Activated CD4-positive, alpha-beta memory T cell treated with anti-CD3 and anti-CD28 coated beads, Interleukin-2, amount 10 ng/mL, durations not matched to agents 7 days and 5 days (primary cell): ENCODE data around the gene C19orf25. TPM values are rescaled to one million over a fixed set of nuclear protein-coding genes. Genes with fewer than 3 reads are reported as not detected.

Source experiments
- CTCF ChIA-PET: fragments of 350-600 bp; sonication (Branson Sonifier 250); formaldehyde crosslinking; loops from one replicate; lab custom pipeline; 2021; ENCODE audit warnings: antibody characterized with exemption, inconsistent platforms; lab: Charles Lee
- POLR2A ChIA-PET: fragments of 350-600 bp; sonication (Branson Sonifier 250); formaldehyde crosslinking; loops from one replicate; lab custom pipeline; 2021; ENCODE audit warnings: antibody characterized with exemption; lab: Charles Lee
- DNase-seq: peaks from one replicate; pipeline ENCODE4 v3.0.0-alpha.2; 2020
- H3K27ac Mint-ChIP-seq: one replicate; pipeline ENCODE4 v1.8.0; 2021; ENCODE audit warnings: mild to moderate bottlenecking, mixed read lengths
- H3K27me3 Mint-ChIP-seq: one replicate; pipeline ENCODE4 v1.8.0; 2021; ENCODE audit warnings: mixed read lengths
- H3K36me3 Mint-ChIP-seq: one replicate; pipeline ENCODE4 v1.8.0; 2021; ENCODE audit warnings: low read depth, mixed read lengths
- H3K4me1 Mint-ChIP-seq: one replicate; pipeline ENCODE4 v1.8.0; 2021; ENCODE audit warnings: mixed read lengths
- H3K4me3 Mint-ChIP-seq: one replicate; pipeline ENCODE4 v1.8.0; 2021; ENCODE audit warnings: mild to moderate bottlenecking, mixed read lengths
- H3K9me3 Mint-ChIP-seq: one replicate; pipeline ENCODE4 v1.8.0; 2021; ENCODE audit warnings: mixed read lengths
- total RNA-seq, 2 experiments: library from RNA; stranded (reverse); gene quantifications; one replicate each; pipeline ENCODE4 v1.2.3, GENCODE V29; 2021

C19orf25 gene
- total RNA-seq, 2 experiments from 2014 or later = 38.4 to 38.5 TPM

DNA sequence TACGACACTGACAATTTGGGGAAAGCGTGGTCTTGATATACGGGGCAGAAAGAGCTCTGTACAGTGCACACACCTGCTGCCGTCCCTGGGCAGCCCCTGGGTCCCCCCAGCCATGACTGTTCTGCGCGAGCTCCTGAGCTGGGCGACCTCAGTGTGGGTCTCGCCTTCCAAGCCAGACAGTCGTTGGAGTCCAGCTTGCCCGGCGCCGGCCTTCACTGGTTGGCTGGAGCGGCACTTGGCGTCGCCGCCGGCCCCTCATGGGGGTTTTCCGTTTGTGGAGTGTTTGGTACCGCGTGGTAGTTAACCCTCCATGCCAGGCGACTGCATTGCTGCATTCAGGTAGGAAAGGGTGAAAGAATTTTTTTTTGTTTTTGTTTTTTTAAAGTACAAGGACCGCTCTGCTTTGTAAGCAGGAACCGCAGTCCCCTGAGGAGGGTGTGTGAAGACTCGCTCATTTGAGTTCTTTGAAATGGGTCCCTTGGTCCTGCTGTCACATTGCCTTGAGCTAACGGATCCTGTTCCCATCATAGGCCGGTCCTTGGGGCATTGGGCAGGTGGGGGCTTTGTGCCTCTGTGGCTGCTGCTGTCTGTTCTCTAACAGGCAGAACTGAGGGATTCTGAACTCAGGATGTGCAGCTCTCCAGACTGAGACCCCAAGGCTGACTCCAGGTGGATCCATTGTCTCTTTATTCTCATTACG is 51.6 kb downstream of the C19orf25 start:
- CTCF ChIA-PET = no interaction called here
- no peak overlapping the region for H3K27ac Mint-ChIP-seq
- no peaks in the 10 kb centered on the region for H3K4me1 Mint-ChIP-seq
- H3K9me3 Mint-ChIP-seq = no peaks in the 10 kb centered on the region
- no peak for DNase-seq
- H3K36me3 Mint-ChIP-seq = peaks cover 42% of the 10 kb centered on the region
- no peaks in the 10 kb centered on the region for H3K27me3 Mint-ChIP-seq
- H3K4me3 Mint-ChIP-seq = no peak overlapping the region
- POLR2A ChIA-PET = no interaction called here

DNA sequence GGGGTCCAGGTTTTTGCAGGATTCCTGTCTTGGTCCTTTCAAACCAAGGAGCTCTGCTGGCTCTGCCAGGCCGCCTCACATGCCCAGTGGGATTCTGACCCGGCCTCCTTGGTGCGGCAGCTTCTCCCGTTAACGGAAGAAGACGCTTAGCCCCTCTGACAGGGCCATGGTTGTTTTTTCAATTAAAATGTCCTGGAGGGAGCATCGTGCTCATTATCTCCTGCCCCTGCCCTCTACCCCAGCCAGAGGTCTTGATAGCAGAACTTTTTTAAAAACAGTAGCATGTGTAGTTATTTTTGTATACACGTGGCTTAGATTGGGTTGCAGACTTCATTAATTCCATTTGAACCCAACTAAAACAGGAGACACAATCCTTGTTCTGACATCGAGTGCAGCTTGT is 52.3 kb downstream of the C19orf25 start:
- no peak for DNase-seq
- Mint-ChIP-seq H3K9me3 (no peaks in the 10 kb centered on the region), H3K27me3 (no peaks in the 10 kb centered on the region), H3K36me3 (peaks cover 45% of the 10 kb centered on the region), H3K4me1 (no peaks in the 10 kb centered on the region), H3K4me3 (no peak overlapping the region), H3K27ac (no peak overlapping the region)
- CTCF ChIA-PET = no interaction called here
- POLR2A ChIA-PET = no interaction called here

DNA sequence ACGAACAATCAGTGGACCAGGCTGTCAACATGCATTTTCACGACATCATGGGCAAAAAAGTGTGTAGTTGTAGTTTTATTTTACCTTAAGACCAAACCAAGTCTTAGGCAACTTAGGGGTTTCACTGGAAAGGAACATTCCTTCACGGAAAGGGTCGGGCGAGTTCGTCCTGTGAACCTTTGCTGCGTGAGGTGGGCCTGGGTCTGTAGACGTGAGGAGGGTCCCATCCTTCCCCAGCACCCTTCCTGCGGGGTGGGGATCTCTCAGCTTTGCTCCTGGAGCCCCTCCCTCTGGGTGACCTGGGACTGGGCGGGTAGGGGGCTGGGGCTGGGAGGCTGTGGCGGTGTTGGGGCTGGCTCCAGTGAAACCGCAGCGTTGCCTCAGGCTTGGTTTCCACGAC is 53.1 kb downstream of the C19orf25 start:
- no peaks in the 10 kb centered on the region for H3K27me3 Mint-ChIP-seq
- H3K4me1 Mint-ChIP-seq = no peaks in the 10 kb centered on the region
- ChIA-PET CTCF (no interaction called here), POLR2A (no interaction called here)
- H3K4me3 Mint-ChIP-seq = no peak overlapping the region
- no peak for DNase-seq
- H3K27ac Mint-ChIP-seq = no peak overlapping the region
- no peaks in the 10 kb centered on the region for H3K9me3 Mint-ChIP-seq
- H3K36me3 Mint-ChIP-seq = peaks cover 46% of the 10 kb centered on the region

DNA sequence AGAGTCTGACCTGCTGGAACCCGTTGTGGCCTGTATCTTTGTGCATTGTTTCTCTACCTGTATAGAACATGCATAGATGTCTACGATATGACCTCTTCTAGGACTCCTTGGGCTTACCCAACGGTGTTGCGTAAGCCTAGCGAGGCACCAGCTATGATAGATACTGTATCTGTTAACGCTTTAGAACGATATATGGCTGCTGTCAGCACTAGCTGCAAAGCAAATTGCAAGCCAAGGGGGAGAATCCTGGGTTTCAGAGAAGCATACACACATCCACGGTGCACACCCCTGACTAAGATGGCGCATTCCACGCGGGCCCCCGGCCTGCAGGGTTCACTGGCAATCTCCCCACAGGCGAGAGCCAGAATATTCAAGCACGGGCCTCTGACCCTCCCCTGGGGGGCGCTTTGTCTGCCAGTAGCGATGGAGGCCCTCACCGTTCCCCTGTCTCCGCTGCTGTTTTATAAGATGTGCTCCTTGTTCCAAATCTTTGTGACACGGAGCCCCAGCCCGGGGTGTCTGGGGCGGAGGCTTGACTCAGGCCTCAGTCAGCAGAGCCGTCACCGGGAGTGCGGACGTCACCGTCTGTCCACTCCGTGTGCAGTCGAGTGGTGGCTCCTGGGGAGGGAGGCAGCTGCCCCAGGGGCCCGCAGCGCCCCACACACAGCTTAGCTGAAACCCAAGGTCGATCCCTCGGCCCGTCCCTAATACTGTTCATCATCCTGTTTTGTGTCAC is 53.7 kb downstream of the C19orf25 start:
- ChIA-PET CTCF (no interaction called here), POLR2A (no interaction called here)
- Mint-ChIP-seq H3K4me1 (no peaks in the 10 kb centered on the region), H3K4me3 (no peak overlapping the region), H3K9me3 (no peaks in the 10 kb centered on the region), H3K36me3 (peaks cover 49% of the 10 kb centered on the region), H3K27me3 (no peaks in the 10 kb centered on the region), H3K27ac (no peak overlapping the region)
- DNase-seq = no peak

DNA sequence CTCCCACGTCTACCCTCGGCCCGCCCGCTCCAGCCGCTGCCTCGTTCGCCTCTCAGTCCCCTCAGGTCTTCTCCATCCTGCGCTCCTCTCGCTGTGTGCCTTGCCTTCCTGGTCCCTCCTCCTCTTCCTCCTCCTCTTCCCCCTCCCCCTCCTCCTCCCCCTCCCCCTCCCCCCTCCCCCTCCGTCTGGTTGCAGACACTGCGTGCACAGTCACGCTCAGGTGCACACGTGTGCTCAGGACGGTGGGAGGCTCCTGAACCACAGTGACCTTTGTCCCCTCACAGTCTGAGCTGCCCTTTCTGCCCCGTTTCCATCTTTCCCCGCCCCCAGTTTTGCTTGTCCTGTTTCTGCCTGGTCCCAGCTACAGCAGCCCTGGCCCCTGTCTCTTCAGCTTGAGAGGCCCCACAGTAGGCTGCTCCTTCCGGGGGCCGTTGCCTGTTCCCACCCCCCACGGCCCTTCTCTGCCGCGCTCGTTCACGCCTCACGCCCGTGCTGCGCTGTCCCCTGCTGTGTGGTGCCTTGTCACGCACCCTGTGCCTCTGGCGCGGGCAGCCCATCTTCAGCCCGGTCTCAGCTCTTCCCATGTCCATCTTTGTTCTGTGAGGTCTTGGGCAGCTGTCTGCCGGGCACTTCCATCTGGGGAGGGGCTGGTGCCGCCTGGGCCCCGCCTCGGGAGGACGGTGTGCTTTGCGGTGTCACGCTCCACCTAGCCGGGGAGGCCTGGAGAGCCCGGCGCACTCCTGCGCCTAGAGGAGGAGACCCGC is 54.6 kb downstream of the C19orf25 start:
- no peak overlapping the region for H3K27ac Mint-ChIP-seq
- H3K36me3 Mint-ChIP-seq = peaks cover 49% of the 10 kb centered on the region
- no peaks in the 10 kb centered on the region for H3K27me3 Mint-ChIP-seq
- no peak for DNase-seq
- H3K4me1 Mint-ChIP-seq = no peaks in the 10 kb centered on the region
- POLR2A ChIA-PET = no interaction called here
- CTCF ChIA-PET = no interaction called here
- no peaks in the 10 kb centered on the region for H3K9me3 Mint-ChIP-seq
- H3K4me3 Mint-ChIP-seq = no peak overlapping the region

DNA sequence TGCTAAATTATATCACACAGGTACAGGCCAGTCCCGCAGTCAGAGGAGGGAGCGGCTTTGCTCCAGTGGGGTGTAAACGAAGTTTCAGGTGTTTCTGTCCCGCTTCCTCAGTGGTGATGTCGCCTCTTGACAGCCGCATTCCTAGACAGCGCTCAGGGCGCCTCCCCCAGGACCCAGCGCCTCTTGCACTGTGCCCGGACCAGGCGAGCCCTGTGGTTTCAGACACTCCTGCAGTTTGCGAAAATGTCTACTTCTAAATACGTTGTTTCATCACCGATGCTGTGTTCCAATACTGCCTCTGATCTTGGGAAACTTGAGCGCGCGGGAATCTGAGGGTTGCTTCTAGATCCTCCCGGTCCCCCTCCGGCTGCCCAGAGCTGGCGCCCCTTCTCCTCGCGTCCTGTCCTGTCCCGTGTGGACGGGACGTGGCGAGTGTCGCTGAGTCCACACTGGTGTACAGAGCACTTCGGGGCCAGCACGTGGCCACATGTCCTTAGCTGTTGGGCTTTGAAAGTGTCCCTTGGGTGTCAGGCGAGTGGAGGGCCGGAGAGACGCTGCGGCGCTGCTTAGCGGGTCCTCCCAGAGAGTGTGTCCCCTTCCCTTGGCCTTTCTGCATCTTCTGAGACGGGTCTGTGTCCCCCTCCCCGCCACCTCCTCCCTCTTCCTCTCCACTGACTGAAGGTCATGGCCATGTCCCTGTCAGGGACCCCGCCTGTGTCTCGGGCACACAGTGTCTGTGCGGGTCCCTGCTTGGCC is 55.4 kb downstream of the C19orf25 start:
- Mint-ChIP-seq H3K27ac (no peak overlapping the region), H3K9me3 (no peaks in the 10 kb centered on the region), H3K36me3 (peaks cover 54% of the 10 kb centered on the region), H3K4me1 (no peaks in the 10 kb centered on the region), H3K4me3 (no peak overlapping the region), H3K27me3 (no peaks in the 10 kb centered on the region)
- no peak for DNase-seq
- POLR2A ChIA-PET = no interaction called here
- CTCF ChIA-PET = no interaction called here

Other genes with a start within 250 kb of the C19orf25 start
- gene CBARP, start 241.2 kb downstream of the C19orf25 start, total RNA-seq = under 1 TPM; 0.35 to 0.55 TPM
- 100 to 1,000 TPM; 171 to 173 TPM for gene ATP5F1D, start 237.5 kb downstream of the C19orf25 start, total RNA-seq
- gene MIDN, start 230.6 kb downstream of the C19orf25 start, total RNA-seq = 10 to 100 TPM; 86.2 to 88.6 TPM
- gene CIRBP, start 209.9 kb downstream of the C19orf25 start, total RNA-seq = 100 to 1,000 TPM; 203 to 204 TPM
- 10 to 100 TPM; 45.9 to 50.1 TPM for gene FAM174C, start 203.7 kb downstream of the C19orf25 start, total RNA-seq
- not detected for gene EFNA2, start 193.3 kb downstream of the C19orf25 start, total RNA-seq
- gene NDUFS7, start 95.3 kb downstream of the C19orf25 start, total RNA-seq = 100 to 1,000 TPM; 107 to 109 TPM
- gene GAMT, start 77.7 kb downstream of the C19orf25 start, total RNA-seq = 10 to 100 TPM; 13.2 to 13.8 TPM
- 100 to 1,000 TPM; 194 to 218 TPM for gene DAZAP1, start 71.6 kb downstream of the C19orf25 start, total RNA-seq
- gene RPS15, start 40.8 kb downstream of the C19orf25 start, total RNA-seq = 1,000 to 10,000 TPM; 1,378 to 1,409 TPM
- under 1 TPM in 1 of 2 experiments, not detected in 1; 0.03 TPM for gene APC2, start 29.1 kb downstream of the C19orf25 start, total RNA-seq
- 1 to 10 TPM; 2.5 to 3.6 TPM for gene PCSK4, start 11.1 kb upstream of the C19orf25 start, total RNA-seq
- gene REEP6, start 12.0 kb upstream of the C19orf25 start, total RNA-seq = 1 to 10 TPM; 1.1 to 1.6 TPM
- 1 to 10 TPM; 2.9 to 3.5 TPM for gene ADAMTSL5, start 33.8 kb upstream of the C19orf25 start, total RNA-seq
- not detected for gene PLK5, start 44.9 kb upstream of the C19orf25 start, total RNA-seq
- gene MEX3D, start 89.1 kb upstream of the C19orf25 start, total RNA-seq = 1 to 10 TPM; 7.6 to 8.4 TPM
- gene MBD3, start 113.7 kb upstream of the C19orf25 start, total RNA-seq = 10 to 100 TPM; 63.6 to 66.8 TPM
- gene UQCR11, start 126.2 kb upstream of the C19orf25 start, total RNA-seq = 100 to 1,000 TPM; 177 to 191 TPM
- gene TCF3, start 173.4 kb upstream of the C19orf25 start, total RNA-seq = 10 to 100 TPM; 67.3 to 71.2 TPM